Stromal cell of bone marrow (primary cell): ENCODE data around the gene ALG9.

Experiments
- DNase-seq: peaks from one replicate; pipeline ENCODE4 v3.0.0-alpha.2; 2012; ENCODE audit warnings: low read depth

The ALG9 gene

GRCh38 chr11:111882202-111882601, 10.8 kb upstream of the ALG9 start:
- DNase-seq = no peak

- DNase-seq = no peak
Observed at GRCh38 chr11:111879637-111879960, 8.2 kb upstream of the ALG9 start.

- peak; percentile 95 for DNase-seq
Observed at GRCh38 chr11:111878849-111879636, 7.7 kb upstream of the ALG9 start, which contains the start of the genes CFAP68 and FDXACB1. CFAP68 (plus strand) TSS chr11:111879541; CDS start chr11:111879561, 20 bp downstream. FDXACB1 (minus strand) TSS chr11:111879165; CDS start chr11:111879132, 33 bp downstream.

- DNase-seq = no peak
Observed at GRCh38 chr11:111878385-111878848, 7.0 kb upstream of the ALG9 start.

- no peak for DNase-seq
Observed at GRCh38 chr11:111871693-111872161, 346 bp upstream of the ALG9 start.

GRCh38 chr11:111870522-111870885, 877 bp downstream of the ALG9 start:
- DNase-seq = no peak

- DNase-seq = no peak
Observed at GRCh38 chr11:111870113-111870512, 1.3 kb downstream of the ALG9 start.

GRCh38 chr11:111860257-111860656, 11.1 kb downstream of the ALG9 start:
- no peak for DNase-seq

- DNase-seq = no peak
Observed at GRCh38 chr11:111855506-111855905, 15.9 kb downstream of the ALG9 start.

- DNase-seq = no peak
Observed at GRCh38 chr11:111852103-111852502, 19.3 kb downstream of the ALG9 start.

- no peak for DNase-seq
Observed at GRCh38 chr11:111851636-111852035, 19.7 kb downstream of the ALG9 start.

GRCh38 chr11:111851067-111851466, 20.3 kb downstream of the ALG9 start:
- DNase-seq = no peak

GRCh38 chr11:111849631-111850030, 21.8 kb downstream of the ALG9 start:
- DNase-seq = no peak

GRCh38 chr11:111846636-111847035, 24.7 kb downstream of the ALG9 start:
- no peak for DNase-seq

- DNase-seq = no peak
Observed at GRCh38 chr11:111846063-111846462, 25.3 kb downstream of the ALG9 start.

- no peak for DNase-seq
Observed at GRCh38 chr11:111845276-111846028, 25.9 kb downstream of the ALG9 start.

GRCh38 chr11:111843661-111844060, 27.7 kb downstream of the ALG9 start:
- no peak for DNase-seq

- DNase-seq = peak; percentile 65
Observed at GRCh38 chr11:111841370-111842053, 29.9 kb downstream of the ALG9 start.

GRCh38 chr11:111840143-111840542, 31.2 kb downstream of the ALG9 start:
- no peak for DNase-seq

- no peak for DNase-seq
Observed at GRCh38 chr11:111838054-111838453, 33.3 kb downstream of the ALG9 start.

- DNase-seq = no peak
Observed at GRCh38 chr11:111837366-111837891, 34.0 kb downstream of the ALG9 start.

GRCh38 chr11:111836721-111837120, 34.7 kb downstream of the ALG9 start:
- DNase-seq = no peak
